HG02623 (cell line): ENCODE data around the gene MDGA2.

ENCODE experiments used
- ATAC-seq: cut with Tn5 transposase; IDR thresholded peaks from one replicate; pipeline ENCODE4 v1.9.1; 2021; ENCODE audit warnings: moderate library complexity; ENCODE audit not compliant: unreplicated experiment

Gene MDGA2

GRCh38 chr14:47167402-47167801, 508.0 kb downstream of the MDGA2 start:
- no peak for ATAC-seq

GRCh38 chr14:47155395-47155794, 520.0 kb downstream of the MDGA2 start:
- no peak for ATAC-seq

- no peak for ATAC-seq
Observed at GRCh38 chr14:47154276-47154797, 521.1 kb downstream of the MDGA2 start.

- no peak for ATAC-seq
Observed at GRCh38 chr14:47153746-47154145, 521.7 kb downstream of the MDGA2 start.

GRCh38 chr14:47150267-47150666, 525.1 kb downstream of the MDGA2 start:
- no peak for ATAC-seq

GRCh38 chr14:47149326-47149725, 526.1 kb downstream of the MDGA2 start:
- ATAC-seq: no peak

GRCh38 chr14:47148686-47149085, 526.7 kb downstream of the MDGA2 start:
- no peak for ATAC-seq

- no peak for ATAC-seq
Observed at GRCh38 chr14:47120645-47121044, 554.8 kb downstream of the MDGA2 start.

- ATAC-seq: no peak
Observed at GRCh38 chr14:47103771-47104170, 571.6 kb downstream of the MDGA2 start.

GRCh38 chr14:47102472-47102871, 572.9 kb downstream of the MDGA2 start:
- no peak for ATAC-seq

GRCh38 chr14:47085678-47086077, 589.7 kb downstream of the MDGA2 start:
- no peak for ATAC-seq

GRCh38 chr14:47065326-47065725, 610.1 kb downstream of the MDGA2 start:
- no peak for ATAC-seq

GRCh38 chr14:47060050-47060449, 615.4 kb downstream of the MDGA2 start:
- no peak for ATAC-seq

GRCh38 chr14:47057364-47057763, 618.0 kb downstream of the MDGA2 start:
- ATAC-seq: no peak

- no peak for ATAC-seq
Observed at GRCh38 chr14:47044841-47045240, 630.6 kb downstream of the MDGA2 start.

- no peak for ATAC-seq
Observed at GRCh38 chr14:47040550-47040949, 634.9 kb downstream of the MDGA2 start.

- no peak for ATAC-seq
Observed at GRCh38 chr14:47039336-47039735, 636.1 kb downstream of the MDGA2 start.

GRCh38 chr14:47022721-47023120, 652.7 kb downstream of the MDGA2 start:
- ATAC-seq: no peak

GRCh38 chr14:47020500-47020899, 654.9 kb downstream of the MDGA2 start:
- ATAC-seq: no peak

- ATAC-seq: no peak
Observed at GRCh38 chr14:47012533-47013280, 662.7 kb downstream of the MDGA2 start.

GRCh38 chr14:47009615-47010014, 665.8 kb downstream of the MDGA2 start:
- ATAC-seq: no peak

- ATAC-seq: no peak
Observed at GRCh38 chr14:47008732-47009131, 666.7 kb downstream of the MDGA2 start.

GRCh38 chr14:46999661-47000060, 675.7 kb downstream of the MDGA2 start:
- no peak for ATAC-seq
